ENCODE data around the gene SLC11A2. TPM values are rescaled to one million over a fixed set of nuclear protein-coding genes. Genes with fewer than 3 reads are reported as not detected.

SLC11A2 gene
- polyA plus RNA-seq, 3 donors: 11.7 to 69.0 (median 14.9) TPM

DNA sequence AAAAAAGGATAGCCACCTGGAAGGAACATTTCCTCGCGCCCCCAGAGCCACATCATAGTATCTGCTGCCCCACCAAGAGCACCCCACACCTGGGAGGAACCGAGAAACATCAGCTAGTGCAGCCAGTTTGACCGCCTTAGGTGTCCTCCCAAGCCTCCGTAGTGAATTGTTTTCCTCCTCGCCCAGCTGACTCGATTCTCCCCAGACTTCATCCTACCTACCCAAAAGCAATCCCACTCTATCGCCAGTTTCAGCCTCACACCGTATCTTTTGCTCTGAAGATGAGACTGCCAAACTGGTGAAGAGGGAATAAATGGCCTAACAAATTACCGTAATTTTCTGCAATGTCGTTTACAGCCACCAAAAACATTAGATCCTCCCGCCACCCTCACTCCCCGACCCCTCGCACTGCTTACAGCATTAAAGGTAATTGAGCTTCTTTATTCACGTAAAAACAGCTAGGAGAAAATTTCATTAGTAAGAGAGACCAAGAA, 1.2 kb upstream of the SLC11A2 start:
- Histone ChIP-seq H2AFZ (ENCODE audit: insufficient read depth, low read depth, low read length, poor library complexity, severe bottlenecking) (no peak overlapping the region), H3K27me3 (ENCODE audit: control insufficient read depth in 2 of 2, insufficient read depth in 2 of 2, low read length in 2 of 2) (no peaks in the 10 kb centered on the region), H3K36me3 (replicated peaks in 1 of 2; ENCODE audit: control insufficient read depth in 1 of 2, insufficient read depth in 2 of 2, low read length in 2 of 2) (no peaks in the 10 kb centered on the region), H3K79me2 (ENCODE audit: insufficient read depth, low read length) (peaks cover 32% of the 10 kb centered on the region), H3K4me2 (replicated peaks; ENCODE audit: extremely low read depth, low read length, poor library complexity, severe bottlenecking) (no peak overlapping the region), H3K9me3 (replicated peaks in 1 of 2; ENCODE audit: control insufficient read depth in 1 of 2, insufficient read depth in 1 of 2, low read length in 2 of 2) (no peaks in the 10 kb centered on the region), H3K4me3 (replicated peaks in 1 of 3; ENCODE audit: low read depth in 2 of 3, low read length in 3 of 3) (no peak overlapping the region), H3K4me1 (ENCODE audit: control insufficient read depth in 1 of 2, insufficient read depth in 2 of 2, low read length in 2 of 2) (peaks cover 34 to 54% of the 10 kb centered on the region in 2 donors), H3K9ac (ENCODE audit: insufficient read depth, low read length, poor library complexity, severe bottlenecking) (no peak overlapping the region), H3K27ac (ENCODE audit: low read depth in 1 of 2, low read length in 2 of 2) (no peak overlapping the region), H4K20me1 (ENCODE audit: insufficient read depth, low read length) (peaks cover 8% of the 10 kb centered on the region)
- TF ChIP-seq, protein P1, sequence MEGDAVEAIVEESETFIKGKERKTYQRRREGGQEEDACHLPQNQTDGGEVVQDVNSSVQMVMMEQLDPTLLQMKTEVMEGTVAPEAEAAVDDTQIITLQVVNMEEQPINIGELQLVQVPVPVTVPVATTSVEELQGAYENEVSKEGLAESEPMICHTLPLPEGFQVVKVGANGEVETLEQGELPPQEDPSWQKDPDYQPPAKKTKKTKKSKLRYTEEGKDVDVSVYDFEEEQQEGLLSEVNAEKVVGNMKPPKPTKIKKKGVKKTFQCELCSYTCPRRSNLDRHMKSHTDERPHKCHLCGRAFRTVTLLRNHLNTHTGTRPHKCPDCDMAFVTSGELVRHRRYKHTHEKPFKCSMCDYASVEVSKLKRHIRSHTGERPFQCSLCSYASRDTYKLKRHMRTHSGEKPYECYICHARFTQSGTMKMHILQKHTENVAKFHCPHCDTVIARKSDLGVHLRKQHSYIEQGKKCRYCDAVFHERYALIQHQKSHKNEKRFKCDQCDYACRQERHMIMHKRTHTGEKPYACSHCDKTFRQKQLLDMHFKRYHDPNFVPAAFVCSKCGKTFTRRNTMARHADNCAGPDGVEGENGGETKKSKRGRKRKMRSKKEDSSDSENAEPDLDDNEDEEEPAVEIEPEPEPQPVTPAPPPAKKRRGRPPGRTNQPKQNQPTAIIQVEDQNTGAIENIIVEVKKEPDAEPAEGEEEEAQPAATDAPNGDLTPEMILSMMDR (IDR thresholded peaks at IDR 0.05): no peak
- Mint-ChIP-seq H3K4me3 (peak overlapping the region in 1 of 2 donors; percentile 42), H3K4me1 (peaks cover 51% of the 10 kb centered on the region), H3K27me3 (ENCODE audit: low read depth in 3 of 3) (peaks cover 1 to 3% (median 3%) of the 10 kb centered on the region in 3 donors), H3K36me3 (peaks cover 0 to 3% of the 10 kb centered on the region in 2 donors), H3K9me3 (peaks cover 0 to 7% (median 3%) of the 10 kb centered on the region in 7 donors), H3K27ac (no peak overlapping the region)
- no peak for DNase-seq
- 94% methylated on average over 7 of the region's 15 CpGs for WGBS (ENCODE audit: insufficient coverage)
- intact Hi-C loops (cut with micrococcal nuclease): loop anchor here (2.0 to 5.0 kb wide), 2 partner anchors 200 to 265 kb away; no protein-coding TSS in a partner anchor

DNA sequence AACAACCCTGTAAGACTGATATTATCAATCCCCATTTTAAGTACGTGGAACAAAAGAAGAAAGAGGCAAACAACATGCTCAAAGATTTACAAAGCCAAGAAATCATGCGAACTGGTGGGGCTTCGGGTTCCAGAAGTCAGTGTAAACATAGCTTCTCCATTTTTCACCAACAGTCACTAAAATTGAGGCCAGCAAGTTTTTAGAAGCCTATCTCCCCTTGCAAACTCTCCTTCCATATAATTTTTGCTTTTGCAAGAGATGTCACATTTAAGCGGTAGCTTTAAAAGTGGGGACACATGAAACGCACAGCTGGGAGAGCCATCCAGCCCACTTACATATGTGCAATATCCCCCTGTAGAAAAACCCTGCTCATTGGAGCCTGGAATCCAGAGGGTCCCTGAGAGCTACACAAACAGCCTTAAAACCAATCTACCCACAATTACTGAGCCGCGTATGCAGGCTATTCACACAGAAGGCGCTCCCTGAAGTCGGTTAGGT, 797 bp downstream of the SLC11A2 start:
- H3K4me1 ChIP-seq (ENCODE audit: control insufficient read depth in 1 of 2, insufficient read depth in 2 of 2, low read length in 2 of 2): peaks cover 53 to 74% of the 10 kb centered on the region in 2 donors
- peak overlapping the region; percentile 82 for H3K9ac ChIP-seq (ENCODE audit: insufficient read depth, low read length, poor library complexity, severe bottlenecking)
- H3K27ac ChIP-seq (ENCODE audit: low read depth in 1 of 2, low read length in 2 of 2): peak overlapping the region; percentile 65 to 88
- peak overlapping the region; percentile 48 to 93 (median 74) for H3K4me3 ChIP-seq (replicated peaks in 1 of 3; ENCODE audit: low read depth in 2 of 3, low read length in 3 of 3)
- H3K4me3 Mint-ChIP-seq: peak overlapping the region; percentile 94 to 98
- H2AFZ ChIP-seq (ENCODE audit: insufficient read depth, low read depth, low read length, poor library complexity, severe bottlenecking): peak overlapping the region; percentile 95
- H3K27me3 Mint-ChIP-seq (ENCODE audit: low read depth in 3 of 3): peaks cover 3 to 5% (median 3%) of the 10 kb centered on the region in 3 donors
- 0% methylated on average over 2 of the region's 9 CpGs for WGBS (ENCODE audit: insufficient coverage)
- peak in 1 of 3 donors; percentile 20 for DNase-seq
- H3K27ac Mint-ChIP-seq: peak overlapping the region; percentile 95 to 99 (median 97)
- no peaks in the 10 kb centered on the region for H3K9me3 ChIP-seq (replicated peaks in 1 of 2; ENCODE audit: control insufficient read depth in 1 of 2, insufficient read depth in 1 of 2, low read length in 2 of 2)
- intact Hi-C loops (cut with micrococcal nuclease): loop anchor here (2.0 to 5.0 kb wide), 2 partner anchors 17 to 198 kb away; no protein-coding TSS in a partner anchor
- H3K4me2 ChIP-seq (replicated peaks; ENCODE audit: extremely low read depth, low read length, poor library complexity, severe bottlenecking): peak overlapping the region; percentile 95
- H3K27me3 ChIP-seq (ENCODE audit: control insufficient read depth in 2 of 2, insufficient read depth in 2 of 2, low read length in 2 of 2): no peaks in the 10 kb centered on the region
- H3K9me3 Mint-ChIP-seq: peaks cover 0 to 7% (median 3%) of the 10 kb centered on the region in 7 donors
- H3K36me3 ChIP-seq (replicated peaks in 1 of 2; ENCODE audit: control insufficient read depth in 1 of 2, insufficient read depth in 2 of 2, low read length in 2 of 2): no peaks in the 10 kb centered on the region
- H3K36me3 Mint-ChIP-seq: peaks cover 0 to 3% of the 10 kb centered on the region in 2 donors
- peaks cover 68% of the 10 kb centered on the region for H3K4me1 Mint-ChIP-seq
- peaks cover 52% of the 10 kb centered on the region for H3K79me2 ChIP-seq (ENCODE audit: insufficient read depth, low read length)
- peaks cover 22% of the 10 kb centered on the region for H4K20me1 ChIP-seq (ENCODE audit: insufficient read depth, low read length)
- TF ChIP-seq, protein P1 (IDR thresholded peaks at IDR 0.05): no peak
